IMR-90 (cell line): Measurements from ENCODE around the gene COLQ. TPM values are rescaled to one million over a fixed set of nuclear protein-coding genes. Genes with fewer than 3 reads are reported as not detected.

ENCODE experiments used
- ATAC-seq: fragments of 200-7000 bp; cut with Tn5 transposase; 2 replicates; pipeline ENCODE4 v1.9.1; 2020; ENCODE audit warnings: low read depth, mild to moderate bottlenecking, moderate library complexity
- BruUV-seq: library from RNA; stranded (reverse); fragments of 400-500 nt; replicated peaks from 2 replicates; lab custom pipeline; 2021; lab: Mats Ljungman, UMichigan
- CTCF ChIA-PET: fragments of 300-600 bp; formaldehyde crosslinking; extraction: SDS; loops from one replicate; lab custom pipeline; 2021; ENCODE audit warnings: antibody characterized with exemption; lab: Yijun Ruan, JAX
- POLR2A ChIA-PET: fragments of 300-600 bp; sonication (Branson Sonifier 250); formaldehyde crosslinking; loops from one replicate; lab custom pipeline; 2022; ENCODE audit warnings: antibody characterized with exemption; ENCODE audit not compliant: unreplicated experiment; lab: Charles Lee
- DNase-seq: peaks from one replicate; pipeline ENCODE4 v3.0.0; 2013
- H2AFZ ChIP-seq: replicated peaks from 2 replicates; pipeline ENCODE3; 2013; ENCODE audit warnings: low read length, mild to moderate bottlenecking; ENCODE audit not compliant: poor library complexity
- H2AK5ac ChIP-seq: 2 replicates; pipeline ENCODE4 v1.6.1; 2013; ENCODE audit warnings: low read depth, low read length, inconsistent platforms
- H2AK9ac ChIP-seq: replicated peaks from 2 replicates; pipeline ENCODE3; 2013; ENCODE audit warnings: mild to moderate bottlenecking, low read depth, low read length, moderate library complexity; ENCODE audit not compliant: poor library complexity
- H2BK120ac ChIP-seq: 2 replicates; pipeline ENCODE4 v1.6.1; 2013; ENCODE audit warnings: low read depth, low read length, inconsistent platforms
- H2BK15ac ChIP-seq: 3 replicates; pipeline ENCODE4 v1.6.1; 2013; ENCODE audit warnings: low read depth, low read length, inconsistent platforms
- H2BK20ac ChIP-seq: 2 replicates; pipeline ENCODE4 v1.6.1; 2013; ENCODE audit warnings: low read depth, mild to moderate bottlenecking, inconsistent platforms, low read length, moderate library complexity
- H2BK5ac ChIP-seq: 2 replicates; pipeline ENCODE4 v1.6.1; 2013; ENCODE audit warnings: mild to moderate bottlenecking, low read depth, low read length, inconsistent platforms; ENCODE audit not compliant: poor library complexity, severe bottlenecking
- H3K14ac ChIP-seq: replicated peaks from 2 replicates; pipeline ENCODE4 v1.6.1; 2013; ENCODE audit warnings: low read depth, low read length, inconsistent platforms
- H3K18ac ChIP-seq: 2 replicates; pipeline ENCODE4 v1.6.1; 2013; ENCODE audit warnings: low read depth, low read length, control low read depth
- H3K23ac ChIP-seq: 2 replicates; pipeline ENCODE4 v1.6.1; 2013; ENCODE audit warnings: low read depth, low read length, inconsistent platforms
- H3K27ac ChIP-seq: 2 replicates; pipeline ENCODE4 v1.5.1; 2013; ENCODE audit warnings: mild to moderate bottlenecking, control low read depth, low read length; ENCODE audit not compliant: insufficient read depth
- H3K27me3 ChIP-seq: 2 replicates; pipeline ENCODE4 v1.6.1; 2013; ENCODE audit warnings: low read length; ENCODE audit not compliant: control insufficient read depth, insufficient read depth
- H3K36me3 ChIP-seq: 2 replicates; pipeline ENCODE4 v1.6.1; 2013; ENCODE audit warnings: low read length, mixed read lengths; ENCODE audit not compliant: control insufficient read depth, insufficient read depth
- H3K4ac ChIP-seq: 2 replicates; pipeline ENCODE4 v1.6.1; 2013; ENCODE audit warnings: low read depth, low read length, inconsistent platforms
- H3K4me1 ChIP-seq: 2 replicates; pipeline ENCODE4 v1.6.1; 2013; ENCODE audit warnings: low read length, mixed read lengths; ENCODE audit not compliant: control insufficient read depth, insufficient read depth
- H3K4me2 ChIP-seq: 2 replicates; pipeline ENCODE4 v1.6.1; 2013; ENCODE audit warnings: low read depth, mild to moderate bottlenecking, control low read depth, low read length, moderate library complexity
- H3K4me3 ChIP-seq: 2 replicates; pipeline ENCODE4 v1.5.1; 2013; ENCODE audit warnings: low read depth, mild to moderate bottlenecking, control low read depth, low read length, moderate library complexity; ENCODE audit not compliant: insufficient read depth
- H3K56ac ChIP-seq: 2 replicates; pipeline ENCODE4 v1.6.1; 2013; ENCODE audit warnings: low read length, inconsistent platforms; ENCODE audit not compliant: insufficient read depth; ENCODE audit errors: extremely low read depth
- H3K79me1 ChIP-seq, 2 experiments: 2 replicates each; pipeline ENCODE4 v1.6.1; 2013; ENCODE audit warnings: low read length in 2 of 2, inconsistent platforms in 1 of 2, low read depth in 1 of 2
- H3K9ac ChIP-seq: 2 replicates; pipeline ENCODE4 v1.6.1; 2013; ENCODE audit warnings: low read depth, low read length, control low read depth
- H3K9me1 ChIP-seq: 2 replicates; pipeline ENCODE4 v1.6.1; 2013; ENCODE audit warnings: low read length, inconsistent platforms; ENCODE audit not compliant: insufficient read depth
- H3K9me3 ChIP-seq: 2 replicates; pipeline ENCODE4 v1.6.1; 2013; ENCODE audit warnings: low read length; ENCODE audit not compliant: control insufficient read depth, insufficient read depth
- H4K20me1 ChIP-seq: 2 replicates; pipeline ENCODE4 v1.6.1; 2013; ENCODE audit warnings: low read length, inconsistent platforms; ENCODE audit not compliant: insufficient read depth
- H4K5ac ChIP-seq: 2 replicates; pipeline ENCODE4 v1.6.1; 2013; ENCODE audit warnings: mild to moderate bottlenecking, low read depth, low read length, control low read depth
- H4K8ac ChIP-seq, 2 experiments: 2 replicates each; pipeline ENCODE4 v1.6.1; 2013; ENCODE audit warnings: low read depth in 2 of 2, low read length in 2 of 2, control low read depth in 1 of 2, inconsistent platforms in 1 of 2
- H4K91ac ChIP-seq: 2 replicates; pipeline ENCODE4 v1.6.1; 2013; ENCODE audit warnings: low read depth, low read length, inconsistent platforms; ENCODE audit not compliant: insufficient read depth
- CHD1 ChIP-seq: IDR thresholded peaks from 2 replicates; pipeline ENCODE4 v1.6.1; 2012; ENCODE audit warnings: low read depth, low read length, improper control_type of control experiment
- ELK1 ChIP-seq: fragments of 150-350 bp; IDR thresholded peaks from 2 replicates; pipeline ENCODE4 v1.6.1; 2016; ENCODE audit warnings: low read depth, mild to moderate bottlenecking, low read length, moderate library complexity, borderline replicate concordance
- WGBS, 2 experiments: methylation state at CpG; one replicate each; pipeline versions ENCODE4 v1.1.5 to v1.1.7; 2013; ENCODE audit warnings: missing lambda C conversion rate in 2 of 2; ENCODE audit not compliant: insufficient read length in 1 of 2; ENCODE audit errors: extremely low coverage in 2 of 2; 5-methylcytosine and 5-hydroxymethylcytosine counted together
- dilution Hi-C: fragments of 300-500 bp; cut with HindIII; formaldehyde crosslinking; loops from one replicate; pipeline ENCODE4 v1.14.3; 2018; ENCODE audit warnings: low sequenced_read_pairs; ENCODE audit not compliant: unreplicated experiment
- in situ Hi-C: fragments of 300-500 bp; cut with MboI; formaldehyde crosslinking; loops from 3 replicates; pipeline ENCODE4 v1.14.3; 2019; ENCODE audit warnings: low sequenced_read_pairs, inconsistent platforms, mixed read lengths
- intact Hi-C: fragments of 100-400 bp; cut with micrococcal nuclease; formaldehyde crosslinking; loops from 2 replicates; pipeline ENCODE4 v1.10.0; 2022
- polyA plus RNA-seq, 3 experiments: library from polyadenylated mRNA; depleted of rRNA; stranded (reverse); fragments of >200 nt; gene quantifications; 2 replicates each; pipeline ENCODE4 v1.2.3, GENCODE V29; 2012; ENCODE audit warnings: low replicate concordance in 1 of 3
- total RNA-seq: library from RNA; depleted of rRNA; stranded (reverse); fragments of >200 nt; gene quantifications from 2 replicates; pipeline ENCODE4 v1.2.3, GENCODE V29; 2012

Gene COLQ
- total and polyA plus RNA-seq, 2 of the 4 experiments (the other 2 are of a cell fraction), result 0.18 to 0.65 TPM

DNA sequence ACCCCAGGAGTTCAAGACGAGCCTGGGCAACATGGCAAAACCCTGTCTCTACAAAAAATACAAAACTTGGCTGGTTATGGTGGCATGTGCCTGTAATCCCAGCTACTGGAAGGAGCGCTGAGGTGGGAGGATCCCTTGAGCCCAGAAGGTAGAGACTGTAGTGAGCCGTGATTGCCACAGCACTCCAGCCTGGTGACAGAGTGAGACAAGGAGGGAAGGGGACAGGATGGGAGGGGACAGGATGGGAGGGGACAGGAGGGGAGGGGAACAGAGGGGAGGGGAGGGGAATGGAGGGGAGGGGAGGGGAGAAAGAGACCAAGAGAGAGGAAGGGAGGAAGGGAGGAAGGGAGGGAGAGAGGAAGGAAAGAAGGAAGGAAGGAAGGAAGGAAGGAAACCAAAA lies 11.0 kb downstream of the COLQ start:
- Histone ChIP-seq H4K20me1 (no peaks in the 10 kb centered on the region), H4K5ac (no peak overlapping the region), H3K4me3 (no peak overlapping the region), H2BK20ac (no peak overlapping the region), H3K18ac (no peak overlapping the region), H3K56ac (no peak overlapping the region), H3K4ac (no peak overlapping the region), H3K9ac (no peak overlapping the region), H3K36me3 (no peaks in the 10 kb centered on the region), H3K4me1 (no peaks in the 10 kb centered on the region), H3K9me1 (0 out of 2 replicates have a peak, but pooled peaks cover 3% of the 10 kb centered on the region), H3K23ac (no peak overlapping the region), H4K8ac (no peak overlapping the region), H3K27me3 (peaks cover 3% of the 10 kb centered on the region), H2AFZ (no peak overlapping the region), H2BK5ac (no peak overlapping the region), H3K27ac (no peak overlapping the region), H2BK15ac (no peak overlapping the region), H3K4me2 (no peak overlapping the region), H3K9me3 (no peaks in the 10 kb centered on the region), H4K91ac (no peak overlapping the region), H3K79me1 (no peaks in the 10 kb centered on the region), H2BK120ac (no peak overlapping the region), H2AK5ac (no peak overlapping the region), H2AK9ac (no peak overlapping the region), H3K14ac (no peak overlapping the region)
- POLR2A ChIA-PET, result no interaction called here
- no peak for ATAC-seq
- in situ Hi-C loops, result no loop called here
- no CpG with 5 or more reads among the region's 3 CpGs for WGBS, 2 experiments
- BruUV-seq, result no TSS peak
- TF ChIP-seq ELK1, result no peak
- no peak for TF ChIP-seq CHD1
- CTCF ChIA-PET, result interaction anchor here (1.2 kb wide), 1 partner anchor 8 kb away, joined by 3 read pairs; no protein-coding TSS in a partner anchor
- DNase-seq, result no peak
- dilution Hi-C loops, result no loop called here
- intact Hi-C loops, result no loop called here
